GM21619 (cell line): Measurements from ENCODE around the gene GRK4.
"Not testable (repeated sequence)": the region's sequence is repeated elsewhere in the genome, so short reads cannot be mapped to it uniquely, and the experiment has no call there.

Experiments used
- ATAC-seq: cut with Tn5 transposase; IDR thresholded peaks from one replicate; pipeline ENCODE4 v1.9.1; 2021; ENCODE audit not compliant: unreplicated experiment

Gene GRK4

GRCh38 chr4:2963175-2963965 lies at the start of gene GRK4, which contains the start of gene NOP14:
Gene GRK4 (plus strand): TSS chr4:2963571. CDS start chr4:2964071, 500 bp downstream.
Gene NOP14 (minus strand): TSS chr4:2963406. CDS start chr4:2963319, 87 bp downstream.
- ATAC-seq = peak; percentile 81

GRCh38 chr4:2914256-2915126 lies 48.9 kb upstream of the GRK4 start:
- no peak for ATAC-seq

- ATAC-seq = no peak
These were observed 47.6 kb upstream of the GRK4 start for GRCh38 chr4:2915789-2916188.

DNA sequence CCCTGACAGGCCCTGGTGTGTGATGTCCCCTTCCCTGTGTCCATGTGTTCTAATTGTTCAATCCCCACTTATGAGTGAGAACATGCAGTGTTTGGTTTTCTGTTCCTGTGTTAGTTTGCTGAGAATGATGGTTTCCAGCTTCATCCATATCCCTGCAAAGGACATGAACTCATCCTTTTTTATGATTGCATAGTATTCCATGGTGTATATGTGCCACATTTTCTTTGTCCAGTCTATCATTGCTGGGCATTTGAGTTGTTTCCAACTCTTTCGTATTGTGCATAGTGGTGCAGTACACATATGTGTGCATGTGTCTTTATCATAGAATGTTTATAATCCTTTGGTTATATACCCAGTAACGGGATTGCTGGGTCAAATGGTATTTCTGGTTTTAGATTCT lies 46.7 kb upstream of the GRK4 start:
- not testable (repeated sequence) for ATAC-seq

DNA sequence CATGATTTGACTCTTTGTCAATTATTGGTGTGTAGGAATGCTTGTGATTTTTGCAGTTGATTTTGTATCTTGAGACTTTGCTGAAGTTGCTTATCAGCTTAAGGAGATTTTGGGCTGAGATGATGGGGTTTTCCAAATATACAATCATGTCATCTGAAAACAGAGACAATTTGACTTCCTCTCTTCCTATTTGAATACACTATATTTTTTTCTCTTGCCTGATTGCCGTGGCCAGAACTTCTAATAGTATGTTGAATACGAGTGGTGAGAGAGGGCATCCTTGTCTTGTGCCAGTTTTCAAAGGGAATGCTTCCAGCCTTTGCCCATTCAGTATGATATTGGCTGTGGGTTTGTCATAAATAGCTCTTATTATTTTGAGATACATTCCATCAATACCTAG lies 45.1 kb upstream of the GRK4 start:
- ATAC-seq = not testable (repeated sequence)

DNA sequence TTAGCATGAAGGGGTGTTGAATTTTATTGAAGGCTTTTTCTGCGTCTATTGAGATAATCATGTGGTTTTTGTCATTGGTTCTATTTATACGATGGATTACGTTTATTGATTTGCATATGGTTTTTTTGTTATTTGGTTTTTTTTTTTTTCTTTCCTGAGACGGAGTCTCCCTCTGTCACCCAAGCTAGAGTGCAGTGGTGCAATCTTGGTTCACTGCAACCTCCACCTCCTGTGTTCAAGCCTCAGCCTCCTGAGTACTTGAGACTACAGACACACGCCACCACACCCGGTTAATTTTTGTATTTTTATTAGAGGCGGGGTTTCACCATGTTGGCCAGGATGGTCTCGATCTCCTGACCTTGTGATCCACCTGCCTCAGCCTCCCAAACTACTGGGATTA lies 44.7 kb upstream of the GRK4 start:
- not testable (repeated sequence) for ATAC-seq

DNA sequence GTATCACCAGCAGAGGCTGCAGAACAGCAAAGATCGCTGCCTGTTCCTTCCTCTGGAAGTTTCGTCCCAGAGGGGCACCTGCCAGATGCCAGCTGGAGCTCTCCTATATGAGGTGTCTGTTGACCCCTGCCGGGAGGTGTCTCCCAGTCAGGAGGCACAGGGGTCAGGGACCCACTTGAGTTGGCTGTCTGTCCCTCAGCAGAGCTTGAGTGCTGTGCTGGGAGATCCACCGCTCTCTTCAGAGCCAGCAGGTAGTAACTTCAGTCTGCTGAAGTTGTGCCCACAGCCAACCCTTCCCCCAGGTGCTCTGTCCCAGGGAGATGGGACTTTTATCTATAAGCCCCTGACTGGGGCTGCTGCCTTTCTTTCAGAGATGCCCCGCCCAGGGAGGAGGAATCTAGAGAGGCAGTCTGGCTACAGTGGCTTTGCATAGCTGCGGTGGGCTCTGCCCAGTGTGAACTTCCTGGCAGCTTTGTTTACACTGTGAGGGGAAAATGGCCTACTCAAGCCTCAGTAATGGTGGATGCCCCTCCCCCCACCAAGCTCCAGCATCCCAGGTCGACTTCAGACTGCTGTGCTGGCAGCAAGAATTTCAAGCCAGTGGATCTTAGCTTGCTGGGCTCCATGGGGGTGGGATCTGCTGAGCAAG lies 40.8 kb upstream of the GRK4 start:
- not testable (repeated sequence) for ATAC-seq

DNA sequence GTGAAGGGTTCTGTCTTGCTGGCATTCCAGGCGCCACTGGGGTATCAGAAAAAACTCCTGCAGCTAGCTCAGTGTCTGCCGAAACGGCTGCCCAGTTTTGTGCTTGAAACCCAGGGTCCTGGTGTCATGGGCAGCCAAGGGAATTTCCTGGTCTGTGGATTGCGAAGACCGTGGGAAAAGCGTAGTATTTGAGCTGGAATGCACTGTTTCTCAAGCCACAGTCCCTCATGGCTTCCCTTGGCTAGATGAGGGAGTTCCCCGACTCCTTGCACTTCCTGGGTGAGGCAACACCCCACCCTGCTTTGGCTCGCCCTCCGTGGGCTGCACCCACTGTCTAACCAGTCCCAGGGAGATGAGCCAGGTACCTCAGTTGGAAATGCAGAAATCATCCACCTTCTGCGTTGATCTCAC lies 40.2 kb upstream of the GRK4 start:
- ATAC-seq = no peak

DNA sequence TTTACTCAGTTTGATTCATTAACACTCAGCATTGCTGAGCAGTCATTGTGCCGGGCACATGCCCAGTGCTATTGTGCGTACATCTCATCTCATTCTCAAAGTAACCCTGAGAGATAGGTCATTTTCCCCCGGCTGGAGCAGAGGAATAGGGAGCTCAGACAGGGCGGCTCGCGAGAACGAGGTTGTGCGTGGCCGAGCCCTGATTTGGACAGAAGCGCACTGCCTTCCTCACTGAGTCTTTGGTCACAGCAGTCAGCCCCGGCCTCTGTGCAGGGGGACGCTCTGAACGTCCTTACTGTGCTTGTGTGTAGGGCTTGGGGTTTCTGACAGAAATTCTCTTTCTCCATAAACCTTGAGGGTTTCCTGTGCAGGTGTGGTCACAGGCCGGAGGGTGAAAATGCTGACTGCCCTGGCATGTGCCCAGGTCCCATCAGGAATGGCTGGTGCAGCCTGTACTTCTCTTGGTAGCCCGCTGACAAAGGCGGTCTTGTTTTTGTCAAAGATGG lies 39.6 kb upstream of the GRK4 start:
- ATAC-seq = no peak

GRCh38 chr4:2924286-2924685 lies 39.1 kb upstream of the GRK4 start:
- no peak for ATAC-seq

DNA sequence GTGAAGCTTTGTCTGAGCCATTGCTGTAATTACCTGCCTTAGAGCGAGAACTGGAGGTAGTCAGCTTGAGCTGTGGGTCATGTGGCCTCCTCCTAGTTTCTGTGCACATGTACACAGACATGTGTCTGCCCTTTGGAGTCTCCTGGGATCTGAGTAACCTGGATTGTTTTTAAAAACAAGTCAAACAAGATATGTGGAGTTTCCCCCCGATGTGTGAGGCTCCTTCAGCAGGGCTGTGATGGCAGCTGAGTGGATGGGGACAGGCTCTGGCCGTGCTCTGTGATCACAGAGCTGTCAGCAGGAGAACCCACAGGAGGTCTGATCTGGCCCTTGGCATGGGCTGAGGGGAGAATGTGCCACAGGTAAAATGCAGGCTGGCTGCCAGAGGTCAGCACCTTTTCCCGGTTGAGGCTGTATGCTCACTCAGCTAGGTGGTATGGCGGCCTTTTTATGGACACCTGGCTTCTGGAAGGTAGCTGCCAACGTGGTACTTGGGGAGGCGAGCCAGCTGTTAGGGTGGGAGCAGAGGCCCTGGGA lies 38.5 kb upstream of the GRK4 start:
- ATAC-seq = no peak

GRCh38 chr4:2925496-2925895 lies 37.9 kb upstream of the GRK4 start:
- no peak for ATAC-seq

- no peak for ATAC-seq
These were observed 37.2 kb upstream of the GRK4 start for GRCh38 chr4:2925931-2926860.

GRCh38 chr4:2927016-2927695 lies 36.2 kb upstream of the GRK4 start:
- ATAC-seq = no peak

GRCh38 chr4:2927696-2928075 lies 35.7 kb upstream of the GRK4 start:
- ATAC-seq = no peak

DNA sequence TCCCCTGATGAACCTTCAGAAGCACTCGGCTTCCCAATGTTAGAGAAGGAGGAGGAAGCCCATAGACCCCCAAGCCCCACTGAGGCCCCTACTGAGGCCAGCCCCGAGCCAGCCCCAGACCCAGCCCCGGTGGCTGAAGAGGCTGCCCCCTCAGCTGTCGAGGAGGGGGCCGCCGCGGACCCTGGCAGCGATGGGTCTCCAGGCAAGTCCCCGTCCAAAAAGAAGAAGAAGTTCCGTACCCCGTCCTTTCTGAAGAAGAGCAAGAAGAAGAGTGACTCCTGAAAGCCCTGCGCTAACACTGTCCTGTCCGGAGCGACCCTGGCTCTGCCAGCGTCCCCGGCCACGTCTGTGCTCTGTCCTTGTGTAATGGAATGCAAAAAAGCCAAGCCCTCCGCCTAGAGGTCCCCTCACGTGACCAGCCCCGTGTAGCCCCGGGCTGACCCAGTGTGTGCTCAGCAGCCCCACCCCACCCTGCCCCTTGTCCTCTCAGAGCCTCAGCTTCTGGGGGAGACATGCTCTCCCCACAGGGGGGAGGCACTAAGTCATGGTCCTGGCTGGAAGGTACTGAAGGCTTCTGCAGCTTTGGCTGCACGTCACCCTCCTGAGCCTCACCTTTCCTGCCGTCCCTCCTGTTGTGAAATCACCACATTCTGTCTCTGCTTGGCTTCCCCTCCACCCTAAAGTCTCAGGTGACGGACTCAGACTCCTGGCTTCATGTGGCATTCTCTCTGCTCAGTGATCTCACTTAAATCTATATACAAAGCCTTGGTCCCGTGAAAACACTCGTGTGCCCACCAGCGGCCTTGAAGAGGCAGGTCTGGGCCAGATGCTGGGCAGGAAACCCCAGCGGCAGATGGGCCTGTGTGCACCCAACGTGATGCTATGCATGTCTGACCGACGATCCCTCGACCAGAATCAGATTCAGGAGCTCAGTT lies 34.9 kb upstream of the GRK4 start:
- no peak for ATAC-seq

DNA sequence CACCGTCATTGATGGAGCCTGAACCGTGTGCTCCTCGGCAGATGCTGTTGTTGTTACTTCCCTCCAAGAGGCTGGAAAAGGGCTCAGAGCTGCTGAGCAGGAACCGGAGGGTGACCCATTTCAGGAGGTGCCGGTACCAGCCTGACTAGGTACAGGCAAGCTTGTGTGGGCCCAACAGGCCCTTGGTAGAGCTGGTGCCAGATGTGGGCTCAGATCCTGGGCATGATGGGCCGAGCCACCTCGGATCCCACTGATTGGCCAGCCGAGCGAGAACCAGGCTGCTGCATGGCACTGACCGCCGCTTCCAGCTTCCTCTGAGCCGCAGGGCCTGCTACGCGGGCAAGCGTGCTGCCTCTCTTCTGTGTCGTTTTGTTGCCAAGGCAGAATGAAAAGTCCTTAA lies 33.9 kb upstream of the GRK4 start:
- no peak for ATAC-seq

DNA sequence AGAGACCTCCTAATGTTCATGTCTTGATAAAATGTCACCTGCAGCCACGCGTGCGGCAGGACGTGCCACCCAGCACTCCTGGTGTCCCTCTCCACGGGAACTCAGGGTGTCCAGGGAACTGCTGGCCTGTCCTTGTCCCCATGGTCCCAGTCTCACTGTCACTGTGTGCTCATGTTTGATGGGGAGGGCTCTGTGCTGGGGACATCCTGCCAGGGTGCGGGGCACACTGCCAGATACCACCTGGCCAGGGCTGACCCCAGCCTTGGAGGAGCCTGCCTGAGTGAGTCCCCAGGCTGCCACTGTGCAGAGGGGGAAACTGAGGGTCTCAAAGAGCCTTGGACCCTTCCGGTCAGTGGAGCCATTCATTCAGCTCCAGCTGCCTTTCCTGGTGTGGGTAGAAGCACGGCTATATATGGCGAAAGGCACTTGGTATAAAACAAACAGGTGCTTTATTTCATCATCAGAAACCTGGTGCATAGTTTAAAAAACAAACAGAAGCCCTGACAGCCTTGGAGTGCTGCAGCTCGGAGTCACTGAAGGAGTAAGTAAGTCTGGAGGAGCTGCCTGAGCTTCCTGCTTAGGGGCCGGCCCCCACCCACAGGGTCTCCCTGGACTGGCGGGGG lies 33.1 kb upstream of the GRK4 start:
- no peak for ATAC-seq
